ENCODE data around the gene PARD3.

PARD3 gene

GRCh38 chr10:34231441-34232180 lies 583.5 kb downstream of the PARD3 start:
- no peak overlapping the region for H3K4me3 ChIP-seq (ENCODE audit: low read depth, low read length)
- TF ChIP-seq CTCF (IDR thresholded peaks at IDR 0.05; ENCODE audit: control insufficient read depth, extremely low read depth, insufficient read depth) = no peak
- DNase-seq (ENCODE audit: low read depth) = no peak

GRCh38 chr10:34229917-34230316 lies 585.2 kb downstream of the PARD3 start:
- H3K4me3 ChIP-seq (ENCODE audit: low read depth, low read length) = no peak overlapping the region
- TF ChIP-seq CTCF (IDR thresholded peaks at IDR 0.05; ENCODE audit: control insufficient read depth, extremely low read depth, insufficient read depth) = no peak
- DNase-seq (ENCODE audit: low read depth) = no peak

- no peak for TF ChIP-seq CTCF (IDR thresholded peaks at IDR 0.05; ENCODE audit: control insufficient read depth, extremely low read depth, insufficient read depth)
- H3K4me3 ChIP-seq (ENCODE audit: low read depth, low read length) = no peak overlapping the region
- no peak for DNase-seq (ENCODE audit: low read depth)
These were observed 587.0 kb downstream of the PARD3 start for GRCh38 chr10:34228066-34228465.

- no peak overlapping the region for H3K4me3 ChIP-seq (ENCODE audit: low read depth, low read length)
- no peak for DNase-seq (ENCODE audit: low read depth)
- no peak for TF ChIP-seq CTCF (IDR thresholded peaks at IDR 0.05; ENCODE audit: control insufficient read depth, extremely low read depth, insufficient read depth)
These were observed 590.5 kb downstream of the PARD3 start for GRCh38 chr10:34224639-34225038.

- no peak for DNase-seq (ENCODE audit: low read depth)
- H3K4me3 ChIP-seq (ENCODE audit: low read depth, low read length) = no peak overlapping the region
- TF ChIP-seq CTCF (IDR thresholded peaks at IDR 0.05; ENCODE audit: control insufficient read depth, extremely low read depth, insufficient read depth) = no peak
These were observed 591.4 kb downstream of the PARD3 start for GRCh38 chr10:34223658-34224057.

- DNase-seq (ENCODE audit: low read depth) = no peak
- no peak overlapping the region for H3K4me3 ChIP-seq (ENCODE audit: low read depth, low read length)
- TF ChIP-seq CTCF (IDR thresholded peaks at IDR 0.05; ENCODE audit: control insufficient read depth, extremely low read depth, insufficient read depth) = peak; percentile 38
These were observed 592.7 kb downstream of the PARD3 start for GRCh38 chr10:34222359-34222758.
